ENCODE data around the gene RNF222. TPM values are rescaled to one million over a fixed set of nuclear protein-coding genes. Genes with fewer than 3 reads are reported as not detected.
"Not testable (repeated sequence)": the region's sequence is repeated elsewhere in the genome, so short reads cannot be mapped to it uniquely, and the experiment has no call there.

RNF222 gene
- total RNA-seq, 1 donor from 2014 or later, result not detected

GRCh38 chr17:8406174-8406573, 8.5 kb upstream of the RNF222 start:
- Mint-ChIP-seq H3K36me3 (ENCODE audit: unreplicated experiment) (no peaks in the 10 kb centered on the region), H3K27me3 (ENCODE audit: unreplicated experiment) (peaks cover 17% of the 10 kb centered on the region), H3K4me3 (ENCODE audit: unreplicated experiment) (no peak overlapping the region), H3K9me3 (ENCODE audit: unreplicated experiment) (no peaks in the 10 kb centered on the region), H3K4me1 (ENCODE audit: unreplicated experiment) (no peaks in the 10 kb centered on the region), H3K27ac (ENCODE audit: unreplicated experiment) (no peak overlapping the region)
- no peak for DNase-seq (ENCODE audit: extremely low spot score, unreplicated experiment)
- TF ChIP-seq CTCF (IDR thresholded peaks at IDR 0.05), result no peak

GRCh38 chr17:8405499-8406016, 7.9 kb upstream of the RNF222 start:
- no peak overlapping the region for H3K27ac Mint-ChIP-seq (ENCODE audit: unreplicated experiment)
- no peak overlapping the region for H3K4me3 Mint-ChIP-seq (ENCODE audit: unreplicated experiment)
- no peaks in the 10 kb centered on the region for H3K36me3 Mint-ChIP-seq (ENCODE audit: unreplicated experiment)
- TF ChIP-seq CTCF (IDR thresholded peaks at IDR 0.05), result no peak
- DNase-seq (ENCODE audit: extremely low spot score, unreplicated experiment), result no peak
- peaks cover 21% of the 10 kb centered on the region for H3K27me3 Mint-ChIP-seq (ENCODE audit: unreplicated experiment)
- no peaks in the 10 kb centered on the region for H3K4me1 Mint-ChIP-seq (ENCODE audit: unreplicated experiment)
- no peaks in the 10 kb centered on the region for H3K9me3 Mint-ChIP-seq (ENCODE audit: unreplicated experiment)

- DNase-seq (ENCODE audit: extremely low spot score, unreplicated experiment), result no peak
- no peak for TF ChIP-seq CTCF (IDR thresholded peaks at IDR 0.05)
- Mint-ChIP-seq H3K27me3 (ENCODE audit: unreplicated experiment) (peaks cover 32% of the 10 kb centered on the region), H3K27ac (ENCODE audit: unreplicated experiment) (no peak overlapping the region), H3K4me3 (ENCODE audit: unreplicated experiment) (no peak overlapping the region), H3K9me3 (ENCODE audit: unreplicated experiment) (no peaks in the 10 kb centered on the region), H3K36me3 (ENCODE audit: unreplicated experiment) (no peaks in the 10 kb centered on the region), H3K4me1 (ENCODE audit: unreplicated experiment) (no peaks in the 10 kb centered on the region)
Measured at GRCh38 chr17:8402921-8403536, 5.4 kb upstream of the RNF222 start.

GRCh38 chr17:8401107-8401506, 3.5 kb upstream of the RNF222 start:
- Mint-ChIP-seq H3K27me3 (ENCODE audit: unreplicated experiment) (peaks cover 46% of the 10 kb centered on the region), H3K9me3 (ENCODE audit: unreplicated experiment) (no peaks in the 10 kb centered on the region), H3K4me1 (ENCODE audit: unreplicated experiment) (no peaks in the 10 kb centered on the region), H3K27ac (ENCODE audit: unreplicated experiment) (no peak overlapping the region), H3K36me3 (ENCODE audit: unreplicated experiment) (no peaks in the 10 kb centered on the region), H3K4me3 (ENCODE audit: unreplicated experiment) (no peak overlapping the region)
- TF ChIP-seq CTCF (IDR thresholded peaks at IDR 0.05), result no peak
- no peak for DNase-seq (ENCODE audit: extremely low spot score, unreplicated experiment)

GRCh38 chr17:8398980-8399379, 1.4 kb upstream of the RNF222 start:
- Mint-ChIP-seq H3K36me3 (ENCODE audit: unreplicated experiment) (no peaks in the 10 kb centered on the region), H3K9me3 (ENCODE audit: unreplicated experiment) (no peaks in the 10 kb centered on the region), H3K27me3 (ENCODE audit: unreplicated experiment) (peaks cover 66% of the 10 kb centered on the region), H3K4me3 (ENCODE audit: unreplicated experiment) (no peak overlapping the region), H3K27ac (ENCODE audit: unreplicated experiment) (no peak overlapping the region), H3K4me1 (ENCODE audit: unreplicated experiment) (no peaks in the 10 kb centered on the region)
- peak; percentile 54 for DNase-seq (ENCODE audit: extremely low spot score, unreplicated experiment)
- no peak for TF ChIP-seq CTCF (IDR thresholded peaks at IDR 0.05)

GRCh38 chr17:8394497-8394896, 3.1 kb downstream of the RNF222 start:
- H3K36me3 Mint-ChIP-seq (ENCODE audit: unreplicated experiment); H3K9me3 Mint-ChIP-seq (ENCODE audit: unreplicated experiment); H3K4me3 Mint-ChIP-seq (ENCODE audit: unreplicated experiment); H3K27ac Mint-ChIP-seq (ENCODE audit: unreplicated experiment); DNase-seq (ENCODE audit: extremely low spot score, unreplicated experiment); H3K4me1 Mint-ChIP-seq (ENCODE audit: unreplicated experiment): not testable (repeated sequence)
- peaks cover 41% of the 10 kb centered on the region for H3K27me3 Mint-ChIP-seq (ENCODE audit: unreplicated experiment)
